Lower leg skin (tissue), 4 donors: Measurements from ENCODE around the gene SOX5. TPM values are rescaled to one million over a fixed set of nuclear protein-coding genes. Genes with fewer than 3 reads are reported as not detected.

ENCODE experiments used
- DNase-seq, 2 donors: peaks; one replicate each; pipeline ENCODE4 v3.0.0-alpha.2; 2019; ENCODE audit warnings: low spot score in 2 of 2
- H3K4me3 ChIP-seq: fragments of 200-600 bp; sonication (generic); 2 replicates; pipeline ENCODE4 v1.5.1; 2017; ENCODE audit warnings: mild to moderate bottlenecking, low read depth; ENCODE audit not compliant: poor library complexity, severe bottlenecking
- CTCF ChIP-seq, 3 donors: fragments of 450-650 bp; IDR thresholded peaks; one replicate each; pipeline ENCODE4 v1.5.1; 2016; ENCODE audit warnings: antibody characterized with exemption in 3 of 3, mild to moderate bottlenecking in 3 of 3, moderate library complexity in 2 of 3
- POLR2A ChIP-seq, 2 donors: fragments of 450-650 bp; IDR thresholded peaks; one replicate each; pipeline ENCODE4 v1.6.1; 2016 to 2017; ENCODE audit warnings: antibody characterized with exemption in 2 of 2, mild to moderate bottlenecking in 1 of 2, moderate library complexity in 1 of 2
- WGBS, 2 donors: methylation state at CpG; one replicate each; pipeline ENCODE4 v1.1.5; 2018; 5-methylcytosine and 5-hydroxymethylcytosine counted together
- intact Hi-C: fragments of 100-400 bp; cut with DNase I; formaldehyde crosslinking; loops from one replicate; pipeline ENCODE4 v1.15.0; 2023; ENCODE audit warnings: low total_unique reads
- total RNA-seq, 4 donors: library from RNA; depleted of rRNA; stranded (reverse); fragments of >200 nt; gene quantifications; one replicate each; pipeline ENCODE4 v1.1.0, GENCODE V29; 2016

Gene SOX5
- total RNA-seq, 4 donors from 2014 or later: 23.7 to 59.7 (median 33.6) TPM

- WGBS, 2 donors: 97 to 99% methylated on average over 2 of the region's 2 CpGs
- TF ChIP-seq POLR2A (IDR thresholded peaks at IDR 0.05) (no peak), CTCF (IDR thresholded peaks at IDR 0.05) (no peak)
- no peak for DNase-seq
- intact Hi-C loops: no loop called here
- no peak overlapping the region for H3K4me3 ChIP-seq
These were observed 398.7 kb downstream of the SOX5 start for GRCh38 chr12:23550753-23551152.

GRCh38 chr12:23548742-23549141 lies 400.7 kb downstream of the SOX5 start:
- intact Hi-C loops: no loop called here
- no peak overlapping the region for H3K4me3 ChIP-seq
- DNase-seq: no peak
- TF ChIP-seq CTCF (IDR thresholded peaks at IDR 0.05) (no peak), POLR2A (IDR thresholded peaks at IDR 0.05) (no peak)

GRCh38 chr12:23546756-23547155 lies 402.7 kb downstream of the SOX5 start:
- TF ChIP-seq CTCF (IDR thresholded peaks at IDR 0.05) (no peak), POLR2A (IDR thresholded peaks at IDR 0.05) (no peak)
- intact Hi-C loops: no loop called here
- WGBS, 2 donors: 85 to 88% methylated on average over 4 of the region's 4 CpGs
- no peak overlapping the region for H3K4me3 ChIP-seq
- no peak for DNase-seq

GRCh38 chr12:23543767-23544166 lies 405.7 kb downstream of the SOX5 start:
- TF ChIP-seq POLR2A (IDR thresholded peaks at IDR 0.05) (no peak), CTCF (IDR thresholded peaks at IDR 0.05) (no peak)

GRCh38 chr12:23542187-23542586 lies 407.3 kb downstream of the SOX5 start:
- TF ChIP-seq CTCF (IDR thresholded peaks at IDR 0.05) (no peak), POLR2A (IDR thresholded peaks at IDR 0.05) (no peak)
- intact Hi-C loops: no loop called here
- WGBS, 2 donors: 85 to 91% methylated on average over 3 of the region's 3 CpGs

More at GRCh38 chr12:23543767-23544166, 405.7 kb downstream of the SOX5 start:
- intact Hi-C loops: no loop called here
- 84 to 94% methylated on average over 1 of the region's 1 CpG for WGBS, 2 donors
- no peak for DNase-seq
- no peak overlapping the region for H3K4me3 ChIP-seq

GRCh38 chr12:23540572-23540971 lies 408.9 kb downstream of the SOX5 start:
- WGBS, 2 donors: 57 to 62% methylated on average over 7 of the region's 7 CpGs
- intact Hi-C loops: no loop called here
- H3K4me3 ChIP-seq: no peak overlapping the region
- DNase-seq: no peak
- TF ChIP-seq CTCF (IDR thresholded peaks at IDR 0.05) (no peak), POLR2A (IDR thresholded peaks at IDR 0.05) (no peak)

More at GRCh38 chr12:23542187-23542586, 407.3 kb downstream of the SOX5 start:
- no peak for DNase-seq
- H3K4me3 ChIP-seq: no peak overlapping the region
